ENCODE results near the gene MED17.

DNA sequence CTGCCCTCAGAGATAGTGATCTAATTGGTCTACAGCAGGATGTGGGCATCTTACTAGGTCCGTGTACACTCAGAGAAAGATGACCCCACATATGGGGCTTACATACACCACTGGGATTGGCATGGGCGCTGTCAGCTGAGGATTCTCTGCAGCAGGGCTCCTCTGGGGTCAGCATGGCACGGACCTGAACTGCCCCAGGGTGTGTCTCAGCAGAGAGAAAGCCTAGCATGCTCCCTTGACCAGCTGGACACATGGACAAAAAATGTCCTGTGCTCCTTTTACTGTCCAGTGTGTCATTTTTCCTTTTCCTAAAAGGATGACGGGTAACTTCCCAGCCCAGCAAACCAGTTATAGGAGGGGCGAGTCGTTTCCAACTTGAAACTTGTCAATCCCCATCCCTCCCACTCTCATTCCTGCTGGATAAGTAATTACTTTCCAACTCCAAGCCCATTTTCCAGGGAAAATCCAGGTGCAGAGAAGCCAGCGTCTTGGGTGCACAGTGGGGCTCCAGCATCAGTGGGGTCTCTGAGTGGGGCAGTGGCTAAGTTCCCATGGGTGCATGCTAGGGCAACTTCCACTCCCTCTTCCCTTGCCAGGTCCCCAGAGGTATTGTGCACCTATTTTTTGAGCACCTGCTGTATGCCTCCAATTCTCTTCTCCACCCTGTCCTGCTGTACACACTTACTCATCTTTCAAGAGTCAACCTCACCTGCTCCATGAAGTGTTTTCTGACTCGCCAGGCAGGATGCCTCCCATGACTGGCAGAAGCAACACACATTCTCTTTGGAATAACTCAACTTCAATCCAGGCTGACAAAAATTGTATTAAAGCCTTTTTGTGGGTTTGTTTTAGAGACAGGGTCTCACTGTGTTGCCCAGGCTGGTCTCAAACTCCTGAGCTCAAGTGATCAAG lies 61.4 kb downstream of the MED17 start:
- TF ChIP-seq YY1 (IDR thresholded peaks at IDR 0.05; ENCODE audit: insufficient read depth, insufficient read length), result no peak
- TF ChIP-seq SUZ12 (IDR thresholded peaks at IDR 0.05; ENCODE audit: extremely low read depth, insufficient read depth, insufficient read length), result no peak
- TF ChIP-seq ZNF274 (IDR thresholded peaks at IDR 0.05; ENCODE audit: low read depth, low read length), result no peak
